ENCODE results near the gene MUC4. TPM values are rescaled to one million over a fixed set of nuclear protein-coding genes. Genes with fewer than 3 reads are reported as not detected.
"Not testable (repeated sequence)": the region's sequence is repeated elsewhere in the genome, so short reads cannot be mapped to it uniquely, and the experiment has no call there.

The MUC4 gene
- polyA plus RNA-seq, 4 donors, result 0.62 to 2.8 (median 0.82) TPM

DNA sequence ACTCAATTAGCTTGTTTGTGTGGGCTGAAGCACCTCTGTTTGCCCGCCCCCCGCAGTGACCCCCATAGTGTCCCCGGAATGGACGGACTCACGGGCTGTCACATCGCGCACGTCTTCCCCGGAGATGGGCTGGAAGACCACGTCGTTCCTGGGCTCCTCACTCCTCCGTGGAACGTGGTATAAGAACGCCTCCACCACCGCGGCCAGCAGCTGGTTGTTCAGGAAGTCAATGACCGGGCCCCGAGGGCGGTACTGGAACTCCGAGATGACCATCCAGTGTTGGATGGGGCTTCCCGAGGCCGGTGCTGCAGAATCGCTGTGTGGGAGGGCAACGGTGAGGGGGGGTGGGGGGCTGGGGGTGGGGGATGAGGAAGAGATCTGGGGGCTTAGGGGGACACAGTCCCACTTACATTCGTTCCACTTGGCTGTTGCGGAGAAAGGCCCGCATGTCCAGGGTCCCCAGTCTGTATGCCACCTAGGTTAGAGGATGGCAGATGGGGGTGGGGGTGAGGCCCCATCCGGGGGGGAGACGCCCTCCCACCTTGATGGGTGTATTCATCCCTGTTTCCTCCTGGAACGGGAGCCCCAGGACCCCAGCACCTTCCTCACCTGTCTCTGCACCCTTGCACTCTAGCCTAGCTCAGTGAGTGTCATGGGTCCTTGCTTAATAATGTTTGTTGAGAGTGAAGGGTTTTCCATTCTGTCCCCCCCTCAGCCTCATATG, 60.8 kb downstream of the MUC4 start:
- no peak for DNase-seq (ENCODE audit: low read depth in 4 of 4, low spot score in 3 of 4)

DNA sequence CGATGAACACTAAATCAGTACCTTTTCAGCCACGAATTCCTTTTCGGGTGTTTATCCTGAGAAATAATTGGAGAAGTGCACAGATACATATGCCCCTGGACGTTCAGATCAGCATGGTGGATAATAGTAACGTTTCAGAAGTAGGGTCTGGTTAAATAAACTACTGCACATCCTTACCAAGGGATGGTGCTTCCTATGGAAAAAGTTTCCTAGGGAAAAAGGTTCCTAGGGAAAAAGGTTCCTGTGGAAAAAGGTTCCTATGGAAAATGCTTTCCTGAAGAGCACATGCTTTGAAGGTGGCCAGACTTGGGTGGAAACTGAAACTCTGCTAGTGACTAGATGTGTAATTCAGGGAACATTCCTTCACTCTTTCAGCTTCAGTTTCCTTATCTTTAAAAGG, 62.6 kb downstream of the MUC4 start:
- DNase-seq (ENCODE audit: low read depth in 4 of 4, low spot score in 3 of 4), result not testable (repeated sequence)

DNA sequence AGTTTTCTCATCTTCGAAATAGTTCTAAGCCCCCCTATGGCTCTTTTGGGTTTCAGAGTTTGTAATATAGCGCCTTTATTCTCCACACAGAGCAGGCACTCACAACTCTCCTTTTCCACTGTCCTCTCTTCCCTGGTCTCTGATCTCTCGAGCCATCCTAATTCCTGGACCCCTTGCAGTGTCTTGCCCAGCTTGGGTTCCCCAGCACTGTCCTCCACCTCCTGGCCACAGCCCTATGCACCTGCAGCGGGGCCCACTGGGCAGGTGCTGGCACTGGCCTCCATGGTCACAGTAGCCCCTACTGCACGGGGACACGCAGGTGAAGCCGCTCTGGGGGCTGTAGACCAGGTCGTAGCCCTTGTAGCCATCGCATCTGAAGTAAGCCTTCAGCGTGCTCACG, 63.1 kb downstream of the MUC4 start:
- no peak for DNase-seq (ENCODE audit: low read depth in 4 of 4, low spot score in 3 of 4)

DNA sequence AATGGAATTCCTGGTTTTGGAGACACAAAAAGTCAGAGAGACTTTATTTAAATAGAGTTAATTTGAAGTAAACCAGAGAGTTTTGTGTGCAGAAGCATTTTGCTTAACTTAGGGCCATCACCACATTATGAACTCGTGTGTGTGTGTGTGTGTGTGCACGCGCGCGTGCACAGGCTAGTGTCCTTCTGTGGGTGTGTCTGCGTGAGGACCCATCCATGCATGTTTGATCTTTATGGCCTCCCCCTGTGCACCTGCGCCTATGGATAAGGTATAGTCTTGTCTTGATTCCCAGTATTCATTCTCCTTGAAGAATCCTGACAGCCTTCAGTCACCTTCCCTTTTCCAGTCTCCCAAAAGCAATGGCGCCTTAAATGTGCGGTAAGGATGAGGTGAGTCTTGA, 65.0 kb downstream of the MUC4 start:
- no peak for DNase-seq (ENCODE audit: low read depth in 4 of 4, low spot score in 3 of 4)

DNA sequence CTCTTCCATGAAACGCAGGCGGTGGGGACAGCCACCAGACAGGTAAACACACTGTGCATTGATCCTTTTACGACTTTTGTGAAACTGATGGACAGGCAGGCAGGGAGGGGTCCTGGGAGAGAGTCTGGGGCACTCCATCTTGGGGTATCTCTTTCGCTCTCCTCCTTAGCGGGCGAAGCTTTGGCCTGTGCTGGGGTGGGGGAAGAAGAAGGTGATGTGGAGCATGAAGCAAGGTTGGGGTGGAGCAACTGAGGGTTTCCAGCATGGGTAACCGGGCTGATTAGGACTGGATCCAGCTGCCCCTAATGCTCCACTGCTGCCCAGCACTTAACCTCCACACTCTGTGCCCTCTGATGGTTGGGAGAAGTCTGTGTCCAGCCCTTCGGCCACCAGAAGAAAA, 65.4 kb downstream of the MUC4 start:
- no peak for DNase-seq (ENCODE audit: low read depth in 4 of 4, low spot score in 3 of 4)

DNA sequence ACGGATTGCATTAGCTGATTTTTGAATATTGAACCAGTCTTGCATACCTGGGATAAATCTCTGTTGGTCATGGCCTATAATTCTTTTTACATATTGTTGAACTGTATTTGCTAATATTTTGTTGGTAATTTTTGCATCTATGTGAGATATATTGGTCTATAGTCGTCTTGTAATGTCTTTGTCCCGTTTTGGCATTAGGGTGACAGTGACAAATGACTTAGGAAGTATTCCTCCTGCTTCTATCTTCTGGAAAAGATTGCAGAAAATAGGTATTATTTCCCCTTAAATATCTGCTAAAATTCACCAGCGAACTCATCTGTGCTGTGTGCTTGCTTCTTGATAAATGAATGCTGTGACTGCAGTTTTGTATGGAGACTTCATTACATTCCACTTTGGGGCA, 67.3 kb downstream of the MUC4 start:
- no peak for DNase-seq (ENCODE audit: low read depth in 4 of 4, low spot score in 3 of 4)

DNA sequence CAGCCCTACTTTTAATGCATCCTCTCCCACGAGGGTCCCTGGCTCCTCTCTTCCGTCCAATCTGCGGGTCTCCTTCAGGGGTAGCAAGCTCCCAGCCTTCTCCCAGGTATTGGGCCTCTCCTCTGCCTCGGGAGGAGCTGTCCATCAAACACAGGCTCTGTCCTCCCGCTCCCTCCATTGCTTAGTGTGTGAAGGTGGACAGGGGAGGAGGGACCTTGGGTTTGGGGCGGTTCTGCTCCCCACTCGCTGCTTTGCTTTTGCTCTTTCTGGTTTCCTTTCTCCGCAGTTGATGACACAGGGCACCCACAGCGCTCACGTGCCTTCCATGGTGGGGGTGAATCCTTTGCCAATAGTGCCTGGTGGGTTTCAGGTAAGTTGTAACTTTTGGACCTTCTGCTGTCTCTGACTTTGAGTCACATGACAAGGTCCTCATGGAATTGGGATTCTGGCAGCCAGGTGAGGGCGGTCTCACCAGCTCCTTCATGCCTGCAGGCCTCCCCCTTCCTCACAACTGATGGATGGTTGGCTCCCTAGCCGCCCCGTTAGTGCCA, 72.1 kb downstream of the MUC4 start:
- DNase-seq (ENCODE audit: low read depth in 4 of 4, low spot score in 3 of 4), result no peak

DNA sequence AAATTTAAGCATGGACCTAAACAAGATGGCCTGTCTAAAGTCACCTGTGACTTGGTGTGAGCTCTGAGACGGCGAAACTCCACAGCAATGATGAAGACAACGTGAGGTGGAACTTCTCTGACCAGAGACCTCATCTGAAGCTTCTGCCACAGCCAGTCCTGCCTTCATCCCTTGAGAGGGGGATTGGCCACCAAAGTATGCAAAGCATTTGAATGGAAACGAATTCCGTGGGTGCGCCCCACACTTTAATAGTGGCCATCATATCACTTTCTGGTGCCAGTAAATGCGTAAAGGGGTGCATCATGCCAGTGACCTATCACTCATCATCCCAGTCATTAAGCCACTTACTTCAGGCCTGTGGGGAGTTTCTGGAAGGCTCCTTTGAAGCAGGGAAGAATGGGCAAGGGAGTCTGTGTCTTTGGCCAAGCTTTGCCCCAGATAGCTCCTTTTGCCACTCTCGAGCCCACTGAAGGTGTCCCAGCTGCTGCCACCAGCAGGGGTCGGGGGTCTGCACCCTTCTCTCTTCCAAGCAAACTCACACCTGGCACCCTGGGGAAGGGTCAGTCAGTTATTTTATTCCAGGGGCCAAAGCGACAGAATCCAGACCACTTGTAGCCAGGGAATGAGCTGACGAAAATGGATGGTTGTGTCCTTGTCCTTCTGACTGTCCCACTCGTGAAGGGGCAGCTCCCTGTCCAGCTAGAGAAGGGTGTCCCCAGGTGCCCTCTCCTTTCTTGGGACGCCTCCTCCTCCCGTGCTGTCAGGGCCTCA, 73.3 kb downstream of the MUC4 start:
- DNase-seq (ENCODE audit: low read depth in 4 of 4, low spot score in 3 of 4), result no peak

DNA sequence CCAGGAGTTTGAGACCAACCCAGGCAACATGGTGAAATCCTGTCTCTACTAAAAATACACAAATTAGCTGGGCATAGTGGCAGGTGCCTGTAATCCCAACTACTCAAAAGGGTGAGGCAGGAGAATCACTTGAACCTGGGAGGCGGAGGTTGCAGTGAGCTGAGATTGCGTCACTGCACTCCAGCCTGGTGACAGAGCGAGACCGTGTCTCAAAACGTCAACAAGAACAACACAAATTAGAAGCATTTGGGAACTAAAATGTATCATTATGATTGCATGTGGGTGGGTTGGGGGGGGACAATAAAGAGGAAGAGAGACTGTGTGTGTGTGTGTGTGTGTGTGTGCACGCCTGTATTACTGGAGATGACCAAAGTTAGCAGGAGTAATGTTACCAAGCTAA, 73.9 kb downstream of the MUC4 start:
- not testable (repeated sequence) for DNase-seq (ENCODE audit: low read depth in 4 of 4, low spot score in 3 of 4)

DNA sequence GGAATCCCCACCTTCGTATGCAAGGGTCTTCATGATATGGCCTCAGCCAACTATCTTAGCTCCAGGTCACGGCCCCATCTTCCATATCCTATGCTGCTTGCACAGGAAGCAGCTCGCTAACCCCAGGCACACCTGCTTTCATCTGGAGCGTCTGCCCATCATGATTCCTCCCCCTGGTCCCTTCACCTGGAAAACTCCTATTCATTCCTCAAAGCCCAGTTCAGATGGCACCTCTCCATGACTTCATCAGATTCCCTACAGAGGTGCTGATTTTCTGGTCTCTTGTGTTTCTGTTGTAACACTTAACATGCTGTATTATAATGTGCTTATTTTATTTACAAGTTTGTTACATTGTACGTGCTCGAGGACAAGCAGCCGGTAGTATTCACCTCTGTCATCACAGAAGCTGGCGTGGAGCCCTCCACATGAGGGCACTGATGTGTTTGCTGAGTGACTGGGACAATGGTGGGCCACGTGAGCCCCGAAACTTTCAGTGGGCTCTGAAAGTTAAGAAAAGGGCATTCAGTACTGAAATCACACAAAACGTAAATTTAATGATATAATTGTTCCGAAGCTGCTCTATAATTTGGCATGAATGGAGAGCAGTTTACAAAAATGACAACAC, 74.8 kb downstream of the MUC4 start:
- DNase-seq (ENCODE audit: low read depth in 4 of 4, low spot score in 3 of 4), result no peak

DNA sequence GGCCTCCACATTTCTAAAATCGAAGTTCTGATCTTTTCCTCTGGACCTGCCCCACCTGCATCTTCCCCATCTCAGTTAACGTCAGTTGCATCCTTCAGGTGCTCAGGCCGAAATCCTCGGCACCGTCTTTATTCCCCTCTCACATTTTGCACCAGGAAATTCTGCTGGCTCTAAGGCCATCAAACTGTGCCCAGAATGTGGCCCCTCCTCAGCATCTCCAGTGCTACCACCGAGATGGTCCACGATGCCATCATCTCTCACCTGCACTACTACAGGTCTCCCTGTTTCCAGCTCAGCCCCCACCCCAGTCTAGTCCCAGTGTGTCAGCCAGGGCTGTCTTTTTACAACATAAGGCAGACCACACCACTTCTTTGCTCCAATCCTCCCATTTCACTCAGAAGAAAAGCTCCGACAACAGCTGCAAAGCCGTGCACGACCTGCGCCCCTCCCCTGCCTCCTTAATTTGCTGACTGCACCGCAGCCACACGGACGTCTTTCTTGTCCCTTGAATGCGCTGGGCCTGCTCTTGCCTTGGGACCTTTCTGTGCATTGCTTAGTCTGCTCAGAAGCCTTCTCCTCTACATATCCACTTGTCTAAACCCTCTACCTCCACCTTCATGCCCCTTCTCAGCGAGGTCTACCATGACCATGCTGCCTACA, 76.6 kb downstream of the MUC4 start:
- no peak for DNase-seq (ENCODE audit: low read depth in 4 of 4, low spot score in 3 of 4)

DNA sequence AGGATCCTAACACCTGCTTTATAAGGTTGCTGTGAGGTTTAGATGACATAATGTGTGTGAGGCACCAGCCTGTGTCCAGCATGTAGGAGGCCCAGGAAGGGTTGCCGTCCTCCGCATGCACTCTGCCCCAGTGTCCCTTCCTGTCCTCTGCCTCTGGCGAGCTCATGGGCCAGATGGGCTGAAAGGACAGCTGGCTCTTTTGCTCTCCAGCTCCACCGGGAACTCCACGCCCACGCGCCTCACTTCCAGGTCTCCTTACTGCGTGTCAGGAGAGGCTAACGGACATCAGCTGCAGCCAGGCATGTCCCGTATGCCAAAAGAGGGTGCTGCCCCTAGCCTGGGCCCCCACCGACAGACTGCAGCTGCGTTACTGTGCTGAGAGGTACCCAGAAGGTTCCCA, 78.8 kb downstream of the MUC4 start:
- peak in 1 of 4 donors; percentile 36 for DNase-seq (ENCODE audit: low read depth in 4 of 4, low spot score in 3 of 4)

DNA sequence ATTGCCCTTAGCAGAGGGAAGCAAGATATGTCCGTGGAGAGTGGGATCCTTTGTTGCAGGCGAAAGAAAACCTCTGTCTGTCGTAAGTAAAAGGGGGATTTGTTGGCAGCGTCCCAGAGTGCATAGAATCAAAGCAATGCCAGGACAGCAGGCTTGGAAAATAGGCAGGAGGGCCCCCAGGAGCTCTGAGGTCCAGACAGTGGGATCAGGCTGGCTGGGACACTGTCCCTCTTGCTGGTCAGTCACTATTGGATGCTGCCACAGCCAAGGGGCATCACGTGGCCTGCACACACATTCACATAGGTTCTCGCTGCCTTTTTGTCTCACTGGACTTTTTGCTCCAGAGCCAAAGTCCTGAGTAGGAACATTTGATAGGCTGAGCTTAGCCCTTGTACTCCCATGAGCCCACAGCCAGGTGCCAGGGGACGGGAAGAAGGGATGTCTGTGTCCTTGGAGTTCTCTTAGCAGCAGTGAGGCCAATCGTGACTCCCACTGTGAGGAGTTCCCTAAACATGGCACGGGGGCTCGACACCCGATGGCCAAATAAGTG, 80.3 kb downstream of the MUC4 start:
- no peak for DNase-seq (ENCODE audit: low read depth in 4 of 4, low spot score in 3 of 4)

DNA sequence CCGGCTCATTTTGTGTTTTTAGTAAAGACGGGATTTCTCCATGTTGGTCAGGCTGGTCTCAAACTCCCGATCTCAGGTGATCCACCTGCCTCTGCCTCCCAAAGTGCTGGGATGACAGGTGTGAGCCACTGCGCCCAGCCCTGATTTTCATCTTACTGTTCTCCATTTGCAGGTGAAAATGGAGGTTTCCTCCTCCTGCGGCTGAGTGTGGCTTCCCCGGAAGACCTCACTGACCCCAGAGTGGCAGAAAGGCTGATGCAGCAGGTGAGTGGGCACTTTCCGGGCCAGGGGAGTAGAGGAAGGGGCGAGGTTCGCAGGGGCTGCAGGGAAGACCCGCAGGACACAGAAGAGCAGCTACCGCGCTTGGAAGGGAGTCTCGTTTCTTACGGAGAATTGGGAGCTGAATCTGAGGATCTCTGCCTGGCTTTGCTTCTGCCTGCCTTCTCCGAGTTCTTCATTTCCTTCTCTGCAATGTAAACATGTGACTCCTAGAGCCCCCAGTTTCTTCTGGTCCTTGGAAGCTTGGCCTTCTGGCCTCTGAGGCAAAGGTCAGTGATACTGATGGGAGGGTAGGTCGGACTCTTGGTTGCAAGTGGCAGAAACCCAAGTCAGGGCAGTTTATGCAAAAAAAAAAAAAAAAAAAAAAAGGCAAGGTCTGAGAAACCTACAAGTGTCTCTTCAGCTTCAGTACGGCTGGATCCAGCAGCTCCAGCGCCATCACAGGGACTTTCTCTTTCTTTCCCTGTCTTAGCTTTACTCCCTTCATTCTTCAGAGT, 82.1 kb downstream of the MUC4 start:
- no peak for DNase-seq (ENCODE audit: low read depth in 4 of 4, low spot score in 3 of 4)

DNA sequence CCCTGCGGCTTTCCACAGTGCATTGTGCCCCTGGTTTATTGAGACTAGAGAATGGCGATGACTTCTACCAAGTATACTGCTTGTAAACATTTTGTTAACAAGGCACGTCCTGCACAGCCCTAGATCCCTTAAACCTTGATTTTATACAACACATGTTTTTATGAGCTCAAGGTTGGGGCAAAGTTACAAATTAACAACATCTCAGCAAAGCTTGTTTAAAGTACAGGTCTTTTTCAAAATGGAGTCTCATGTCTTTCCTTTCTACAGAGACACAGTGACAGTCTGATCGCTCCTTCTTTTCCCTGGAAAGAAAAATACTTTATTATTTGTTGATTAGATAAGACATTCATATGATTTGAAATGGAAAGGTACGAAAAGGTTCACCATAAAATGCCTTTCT, 82.9 kb downstream of the MUC4 start:
- DNase-seq (ENCODE audit: low read depth in 4 of 4, low spot score in 3 of 4), result peak in 1 of 4 donors; percentile 16

DNA sequence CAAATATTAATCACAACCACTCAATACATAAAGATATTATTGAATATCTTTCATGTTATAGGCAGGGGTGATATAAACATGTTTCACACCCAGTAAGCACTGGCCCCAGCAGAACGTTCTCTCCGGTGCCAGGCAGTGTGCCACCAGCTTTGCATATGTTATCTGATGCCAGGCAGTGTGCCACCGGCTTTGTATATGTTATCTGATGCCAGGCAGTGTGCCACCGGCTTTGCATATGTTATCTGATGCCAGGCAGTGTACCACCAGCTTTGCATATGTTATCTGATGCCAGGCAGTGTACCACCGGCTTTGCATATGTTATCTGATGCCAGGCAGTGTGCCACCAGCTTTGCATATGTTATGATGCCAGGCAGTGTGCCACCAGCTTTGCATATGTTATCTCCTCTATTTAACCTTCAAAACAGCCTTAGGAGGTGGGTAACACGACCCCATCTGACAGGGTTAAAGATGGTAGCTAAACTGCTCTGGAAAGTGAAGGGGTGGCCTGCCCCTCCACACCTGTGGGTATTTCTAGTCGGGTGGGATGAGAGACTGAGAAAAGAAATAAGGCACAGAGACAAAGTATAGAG, 84.0 kb downstream of the MUC4 start:
- DNase-seq (ENCODE audit: low read depth in 4 of 4, low spot score in 3 of 4), result no peak

DNA sequence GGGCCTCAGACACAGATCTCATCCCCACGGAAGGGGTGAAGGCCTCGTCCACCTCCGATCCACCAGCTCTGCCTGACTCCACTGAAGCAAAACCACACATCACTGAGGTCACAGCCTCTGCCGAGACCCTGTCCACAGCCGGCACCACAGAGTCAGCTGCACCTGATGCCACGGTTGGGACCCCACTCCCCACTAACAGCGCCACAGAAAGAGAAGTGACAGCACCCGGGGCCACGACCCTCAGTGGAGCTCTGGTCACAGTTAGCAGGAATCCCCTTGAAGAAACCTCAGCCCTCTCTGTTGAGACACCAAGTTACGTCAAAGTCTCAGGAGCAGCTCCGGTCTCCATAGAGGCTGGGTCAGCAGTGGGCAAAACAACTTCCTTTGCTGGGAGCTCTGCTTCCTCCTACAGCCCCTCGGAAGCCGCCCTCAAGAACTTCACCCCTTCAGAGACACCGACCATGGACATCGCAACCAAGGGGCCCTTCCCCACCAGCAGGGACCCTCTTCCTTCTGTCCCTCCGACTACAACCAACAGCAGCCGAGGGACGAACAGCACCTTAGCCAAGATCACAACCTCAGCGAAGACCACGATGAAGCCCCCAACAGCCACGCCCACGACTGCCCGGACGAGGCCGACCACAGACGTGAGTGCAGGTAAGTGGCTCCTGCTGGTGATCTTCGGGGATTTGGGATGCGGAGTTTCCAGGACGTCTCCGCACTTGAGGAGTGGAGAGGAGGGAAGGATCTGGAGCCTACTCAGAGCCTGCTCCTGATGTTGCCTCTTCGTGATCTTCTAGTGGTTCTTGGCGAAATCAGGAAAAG, 85.6 kb downstream of the MUC4 start:
- DNase-seq (ENCODE audit: low read depth in 4 of 4, low spot score in 3 of 4), result not testable (repeated sequence)

DNA sequence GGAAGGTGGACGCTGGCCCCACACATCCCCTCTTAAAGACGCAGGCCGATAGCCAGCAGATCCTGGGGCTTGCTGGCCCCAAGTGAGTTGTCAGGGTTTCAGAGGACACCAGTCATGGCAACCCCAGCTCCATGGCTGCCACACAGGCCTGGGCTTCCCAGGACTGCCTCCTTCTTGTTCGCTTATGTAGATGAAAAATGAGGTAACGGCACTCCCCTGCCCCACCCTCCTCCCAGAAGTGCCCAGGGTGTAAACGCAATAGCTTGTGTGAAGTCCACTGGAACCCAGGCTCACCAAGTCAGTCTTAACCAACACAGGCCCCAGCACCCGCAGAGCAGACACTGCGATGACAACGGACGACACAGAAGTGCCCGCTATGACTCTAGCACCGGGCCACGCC, 87.4 kb downstream of the MUC4 start:
- DNase-seq (ENCODE audit: low read depth in 4 of 4, low spot score in 3 of 4), result not testable (repeated sequence)

DNA sequence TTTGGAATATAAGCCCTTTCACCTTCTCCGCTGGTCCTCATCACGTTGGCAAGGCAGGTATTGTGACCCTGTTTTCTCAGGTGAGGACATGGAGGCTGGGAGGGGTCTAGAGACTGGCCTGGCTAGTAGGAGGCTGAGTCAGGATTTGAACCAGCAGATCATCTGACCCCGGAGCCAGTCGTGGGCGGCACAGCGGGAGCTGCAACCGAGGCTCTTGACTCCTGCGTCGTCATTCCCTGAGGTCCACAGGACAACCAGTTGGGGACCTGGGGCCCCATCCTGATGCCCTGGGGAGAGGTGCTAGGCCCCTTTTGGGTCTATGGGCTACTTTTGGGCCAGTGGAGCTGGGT, 88.8 kb downstream of the MUC4 start:
- not testable (repeated sequence) for DNase-seq (ENCODE audit: low read depth in 4 of 4, low spot score in 3 of 4)

Measured in left renal pelvis (tissue), 4 donors.